GM21360 (cell line): ENCODE data around the gene ZSCAN5A.
"Not testable (repeated sequence)": the region's sequence is repeated elsewhere in the genome, so short reads cannot be mapped to it uniquely, and the experiment has no call there.

ENCODE experiments used
- ATAC-seq: cut with Tn5 transposase; IDR thresholded peaks from one replicate; pipeline ENCODE4 v1.9.1; 2021; ENCODE audit warnings: mild to moderate bottlenecking, moderate library complexity; ENCODE audit not compliant: unreplicated experiment

ZSCAN5A gene

GRCh38 chr19:56315077-56315828 lies 614 bp upstream of the ZSCAN5A start:
- ATAC-seq: peak; percentile 63

- no peak for ATAC-seq
Measured at GRCh38 chr19:56314018-56314380, 640 bp downstream of the ZSCAN5A start.

- no peak for ATAC-seq
Measured at GRCh38 chr19:56312787-56313657, 1.6 kb downstream of the ZSCAN5A start.

- ATAC-seq: no peak
Measured at GRCh38 chr19:56312342-56312741, 2.3 kb downstream of the ZSCAN5A start.

GRCh38 chr19:56310462-56310861 lies 4.2 kb downstream of the ZSCAN5A start:
- ATAC-seq: no peak

- ATAC-seq: peak; percentile 43
Measured at GRCh38 chr19:56309511-56310185, 5.0 kb downstream of the ZSCAN5A start.

- ATAC-seq: no peak
Measured at GRCh38 chr19:56308792-56309191, 5.8 kb downstream of the ZSCAN5A start.

GRCh38 chr19:56307062-56307461 lies 7.6 kb downstream of the ZSCAN5A start:
- not testable (repeated sequence) for ATAC-seq

- no peak for ATAC-seq
Measured at GRCh38 chr19:56306016-56306415, 8.6 kb downstream of the ZSCAN5A start.

GRCh38 chr19:56304243-56304642 lies 10.4 kb downstream of the ZSCAN5A start:
- ATAC-seq: no peak

GRCh38 chr19:56301886-56302620 lies 12.6 kb downstream of the ZSCAN5A start:
- no peak for ATAC-seq

- ATAC-seq: no peak
Measured at GRCh38 chr19:56301155-56301554, 13.5 kb downstream of the ZSCAN5A start.

- ATAC-seq: no peak
Measured at GRCh38 chr19:56299688-56300087, 15.0 kb downstream of the ZSCAN5A start.

GRCh38 chr19:56297010-56297409 lies 17.6 kb downstream of the ZSCAN5A start:
- no peak for ATAC-seq

GRCh38 chr19:56295531-56296455 lies 18.8 kb downstream of the ZSCAN5A start:
- no peak for ATAC-seq

GRCh38 chr19:56294549-56294948 lies 20.1 kb downstream of the ZSCAN5A start:
- no peak for ATAC-seq

- no peak for ATAC-seq
Measured at GRCh38 chr19:56291867-56292266, 22.8 kb downstream of the ZSCAN5A start.

- no peak for ATAC-seq
Measured at GRCh38 chr19:56290104-56290503, 24.5 kb downstream of the ZSCAN5A start.

GRCh38 chr19:56284746-56285145 lies 29.9 kb downstream of the ZSCAN5A start:
- no peak for ATAC-seq

GRCh38 chr19:56282809-56283208 lies 31.8 kb downstream of the ZSCAN5A start:
- ATAC-seq: no peak
